Dedifferentiated amniotic fluid mesenchymal stem cell (primary cell): ENCODE measurements around the gene FRK.
"Not testable (repeated sequence)": the region's sequence is repeated elsewhere in the genome, so short reads cannot be mapped to it uniquely, and the experiment has no call there.

Experiments
- DNase-seq: peaks from one replicate; pipeline ENCODE4 v3.0.0-alpha.2; 2016; ENCODE audit errors: extremely low spot score

Gene FRK, protein sequence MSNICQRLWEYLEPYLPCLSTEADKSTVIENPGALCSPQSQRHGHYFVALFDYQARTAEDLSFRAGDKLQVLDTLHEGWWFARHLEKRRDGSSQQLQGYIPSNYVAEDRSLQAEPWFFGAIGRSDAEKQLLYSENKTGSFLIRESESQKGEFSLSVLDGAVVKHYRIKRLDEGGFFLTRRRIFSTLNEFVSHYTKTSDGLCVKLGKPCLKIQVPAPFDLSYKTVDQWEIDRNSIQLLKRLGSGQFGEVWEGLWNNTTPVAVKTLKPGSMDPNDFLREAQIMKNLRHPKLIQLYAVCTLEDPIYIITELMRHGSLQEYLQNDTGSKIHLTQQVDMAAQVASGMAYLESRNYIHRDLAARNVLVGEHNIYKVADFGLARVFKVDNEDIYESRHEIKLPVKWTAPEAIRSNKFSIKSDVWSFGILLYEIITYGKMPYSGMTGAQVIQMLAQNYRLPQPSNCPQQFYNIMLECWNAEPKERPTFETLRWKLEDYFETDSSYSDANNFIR

DNA sequence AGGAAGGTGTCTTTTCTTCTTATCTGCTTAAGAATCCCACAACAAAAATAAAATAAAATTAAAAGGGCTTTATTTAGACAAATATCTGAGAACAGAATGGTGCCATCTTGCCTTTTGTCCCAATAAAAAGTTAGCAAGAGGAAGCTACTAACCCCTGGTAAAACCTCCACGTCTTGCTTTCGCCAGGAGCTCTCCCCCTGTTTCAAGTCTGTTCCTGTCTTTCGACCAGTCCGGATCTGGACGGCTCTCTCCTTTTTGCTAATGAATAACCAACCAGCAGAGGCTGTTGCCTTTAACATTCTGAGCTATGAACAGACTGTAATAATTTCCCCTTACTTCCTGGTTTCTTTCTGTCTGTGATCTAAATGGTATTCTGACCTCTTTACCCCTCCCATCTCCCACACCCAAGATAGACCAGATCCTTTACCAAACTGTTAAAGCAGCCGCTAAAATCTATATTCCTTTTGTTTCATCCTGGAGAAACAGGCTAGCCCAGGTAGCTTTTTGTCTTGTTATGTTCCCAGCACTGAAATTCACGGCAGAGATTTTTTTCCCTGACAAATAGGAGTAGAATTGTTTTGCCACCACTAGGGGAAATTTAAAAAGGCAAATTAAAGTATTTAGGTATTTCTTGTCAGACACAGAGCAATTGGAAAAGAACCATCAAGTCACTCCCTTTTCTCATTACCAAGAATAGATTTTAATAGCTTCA lies at the start of gene FRK:
Gene FRK (minus strand): TSS at position 320 of the 712 bp plus-strand sequence. CDS start 580 bp downstream, outside the sequence.
- DNase-seq: no peak

DNA sequence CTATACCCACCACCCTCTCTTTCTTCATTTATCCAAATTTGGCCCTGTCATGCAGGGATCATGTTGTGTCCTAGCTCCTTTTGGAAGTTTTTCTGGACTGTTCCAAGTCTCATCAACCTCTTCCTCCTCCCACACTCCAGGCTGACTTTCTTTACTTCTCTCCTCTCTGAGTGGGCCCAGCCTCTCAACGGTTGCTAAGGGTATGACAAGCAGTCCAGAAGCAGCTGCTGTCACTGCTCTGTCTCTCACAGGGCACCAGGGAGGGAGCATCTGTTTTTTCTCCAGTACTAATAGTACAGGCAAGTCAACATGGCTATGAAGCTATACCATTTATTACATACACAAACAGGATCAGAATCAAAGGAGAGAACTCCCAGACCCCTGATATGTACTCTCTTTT lies 48.1 kb upstream of the FRK start:
- no peak for DNase-seq

DNA sequence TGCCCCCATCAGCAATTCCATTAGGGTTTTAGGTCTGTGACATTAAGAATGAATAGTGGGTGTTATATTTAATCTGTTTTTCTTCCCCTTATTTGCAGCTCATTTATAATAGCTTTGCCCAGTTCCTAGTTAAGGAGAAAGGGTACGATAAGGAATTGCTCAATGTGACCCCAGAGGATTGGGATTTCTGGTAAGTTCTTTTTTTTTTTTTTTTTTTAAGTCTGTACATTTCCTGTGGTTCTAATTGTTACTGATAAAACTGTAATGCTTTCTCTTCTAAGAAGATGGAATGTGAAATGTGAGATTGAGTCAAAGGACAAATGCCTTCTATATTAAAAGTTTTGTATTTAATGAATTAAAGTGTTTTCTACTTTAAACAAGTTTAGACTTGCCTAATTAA lies 45.5 kb upstream of the FRK start:
- no peak for DNase-seq

DNA sequence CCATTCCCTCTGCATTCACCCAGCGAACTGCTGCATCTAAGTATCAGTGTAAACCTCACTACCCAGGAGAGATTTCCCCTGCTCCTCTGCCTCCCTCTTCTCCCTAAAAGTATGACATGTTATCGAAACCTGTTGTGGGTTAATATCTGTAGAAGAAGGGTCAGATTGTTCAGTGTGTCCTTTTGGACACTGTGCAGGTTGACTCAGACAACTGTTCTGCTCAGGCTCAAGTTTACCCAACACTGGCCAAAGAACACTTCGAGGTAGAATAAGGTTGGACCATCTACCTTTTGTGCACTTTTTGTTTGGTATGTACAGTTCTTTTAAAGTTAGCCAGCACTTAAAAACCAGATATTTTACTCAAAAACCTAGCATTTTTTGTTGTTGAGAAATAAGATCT lies 44.6 kb upstream of the FRK start:
- DNase-seq: no peak

DNA sequence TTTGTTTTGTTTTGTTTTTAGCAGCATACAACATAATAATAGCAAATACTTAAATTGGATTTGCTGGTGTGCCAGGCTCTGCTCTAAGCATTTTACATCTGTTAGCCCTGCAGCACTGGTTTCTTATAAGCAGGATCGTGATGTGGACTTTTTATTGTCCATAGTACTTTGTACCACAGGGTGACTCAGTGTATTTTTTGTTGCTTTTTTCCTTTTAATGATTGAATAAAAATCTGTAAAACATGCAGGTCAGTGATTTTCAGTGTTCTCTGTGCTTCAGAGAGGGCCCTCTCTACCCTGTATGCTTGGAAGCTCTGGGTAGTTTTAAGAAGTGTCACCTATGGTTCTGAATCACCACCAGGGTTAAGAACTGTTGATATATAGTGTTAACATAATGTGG lies 43.9 kb upstream of the FRK start:
- no peak for DNase-seq

DNA sequence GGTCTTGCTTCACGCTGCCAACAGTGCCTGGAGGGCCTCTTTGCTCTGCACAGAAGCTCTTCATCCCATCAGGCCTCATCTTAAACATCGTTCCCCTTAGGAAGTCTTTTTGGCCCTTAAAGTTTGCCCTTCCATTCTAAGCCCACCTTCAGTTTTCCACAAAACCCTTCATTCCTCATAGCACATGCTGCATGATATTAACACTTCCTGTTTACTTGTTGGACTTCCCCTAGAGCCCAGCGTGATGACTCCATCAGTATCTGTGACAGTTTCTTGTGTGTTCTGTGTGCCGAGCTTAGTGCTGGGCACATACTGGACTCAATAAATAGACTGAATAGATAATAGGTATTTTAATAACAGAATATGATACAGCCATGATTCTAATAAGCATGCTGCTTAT lies 42.2 kb upstream of the FRK start:
- DNase-seq: no peak

DNA sequence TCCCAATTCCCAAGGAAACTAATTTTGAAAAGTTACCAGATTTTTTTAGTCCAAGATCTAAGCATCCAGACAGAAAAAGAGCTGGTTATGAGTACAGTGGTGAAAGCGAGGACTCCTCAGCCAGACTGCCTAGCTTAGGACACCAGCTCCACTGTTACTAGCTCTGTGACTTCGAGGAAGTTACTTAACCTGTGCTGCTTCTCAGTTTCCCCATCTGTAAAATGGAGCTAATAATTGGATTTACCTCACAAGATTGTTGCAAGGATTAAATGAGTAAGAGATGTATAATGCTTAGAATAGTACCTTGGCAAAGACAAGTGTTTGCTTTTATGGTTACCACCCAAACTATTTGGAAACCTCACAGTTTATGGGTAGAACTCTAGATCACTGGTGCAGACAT lies 41.1 kb upstream of the FRK start:
- DNase-seq: no peak

DNA sequence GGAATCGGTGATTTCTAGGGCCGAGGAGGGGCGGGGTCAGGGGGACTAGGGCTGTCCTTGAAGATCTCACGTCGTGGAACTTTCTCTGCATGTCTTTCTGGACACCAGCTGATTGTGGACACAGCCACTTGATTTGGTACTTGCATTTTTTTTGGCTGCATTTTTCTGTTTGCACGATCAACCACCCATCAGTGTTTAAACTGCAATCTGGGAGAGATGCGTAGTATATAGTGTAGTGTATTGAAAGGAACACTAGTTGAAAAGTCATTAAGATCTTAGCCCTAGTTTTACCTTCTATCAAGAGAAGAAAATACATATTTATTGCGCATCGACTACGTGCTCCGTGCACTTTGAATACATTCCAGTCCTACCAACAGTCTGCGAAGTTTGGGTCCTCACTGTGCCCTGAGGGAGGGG lies 40.6 kb upstream of the FRK start:
- no peak for DNase-seq

DNA sequence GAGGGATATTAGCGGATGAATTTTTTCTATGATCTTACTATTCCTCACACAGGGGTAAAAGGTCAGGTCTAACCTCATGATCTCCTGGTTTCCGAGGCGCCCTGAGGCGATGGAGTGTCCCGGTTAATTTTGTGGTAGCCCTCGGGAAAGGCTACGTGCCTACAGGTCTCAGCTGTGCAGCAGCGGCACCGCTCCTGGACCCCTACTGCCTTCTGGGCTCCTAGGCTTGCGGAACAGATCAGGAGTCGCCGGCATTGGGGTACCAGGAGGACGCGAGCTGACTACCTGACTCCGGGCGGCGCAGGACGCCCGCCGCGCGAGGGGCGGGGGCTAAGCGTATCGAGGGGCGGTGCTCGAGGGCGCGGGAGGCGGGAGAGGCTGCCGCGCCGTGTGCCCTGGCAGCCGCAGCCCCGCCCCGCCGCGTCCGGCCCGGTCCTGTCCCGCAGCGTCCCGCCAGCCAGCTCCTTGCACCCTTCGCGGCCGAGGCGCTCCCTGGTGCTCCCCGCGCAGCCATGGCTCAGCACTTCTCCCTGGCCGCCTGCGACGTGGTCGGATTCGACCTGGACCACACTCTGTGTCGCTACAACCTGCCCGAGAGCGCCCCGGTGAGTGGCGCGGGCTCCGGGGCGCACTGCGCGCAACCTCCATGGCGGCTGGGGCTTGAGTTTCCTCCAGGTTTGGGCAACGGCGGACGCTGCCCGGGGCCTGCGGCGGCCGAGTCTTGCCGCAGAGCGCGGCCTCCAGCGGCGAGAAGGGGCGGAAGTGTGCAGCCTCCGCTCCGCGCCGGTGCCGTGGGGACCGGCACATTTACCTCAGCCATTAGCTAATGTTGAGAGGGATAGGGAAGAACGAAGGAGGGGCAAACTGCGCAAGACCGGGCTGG lies 40.0 kb upstream of the FRK start, which contains the start of gene NT5DC1:
Gene NT5DC1 (plus strand): TSS at position 435 of the 883 bp plus-strand sequence. CDS start 78 bp downstream, at position 513.
- peak; percentile 51 for DNase-seq

DNA sequence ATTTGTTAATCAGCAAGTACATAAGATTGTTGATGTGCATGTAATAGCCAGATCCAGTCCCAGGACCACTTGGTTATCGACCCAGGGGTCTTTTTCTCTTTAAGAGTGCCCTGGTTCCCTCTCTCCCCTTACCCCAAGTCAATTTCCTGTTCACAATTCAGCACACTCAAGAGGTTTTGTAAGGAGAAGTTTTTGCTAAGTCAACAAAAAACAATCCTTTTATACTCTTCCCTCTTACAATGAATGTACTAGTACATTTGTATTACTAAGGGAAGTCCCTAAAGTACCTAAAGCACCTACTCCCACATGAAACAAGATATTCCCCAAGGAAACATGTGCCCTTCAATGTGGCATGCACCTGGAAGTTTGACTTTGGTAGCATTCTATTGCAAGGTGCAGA lies 38.3 kb upstream of the FRK start:
- no peak for DNase-seq

DNA sequence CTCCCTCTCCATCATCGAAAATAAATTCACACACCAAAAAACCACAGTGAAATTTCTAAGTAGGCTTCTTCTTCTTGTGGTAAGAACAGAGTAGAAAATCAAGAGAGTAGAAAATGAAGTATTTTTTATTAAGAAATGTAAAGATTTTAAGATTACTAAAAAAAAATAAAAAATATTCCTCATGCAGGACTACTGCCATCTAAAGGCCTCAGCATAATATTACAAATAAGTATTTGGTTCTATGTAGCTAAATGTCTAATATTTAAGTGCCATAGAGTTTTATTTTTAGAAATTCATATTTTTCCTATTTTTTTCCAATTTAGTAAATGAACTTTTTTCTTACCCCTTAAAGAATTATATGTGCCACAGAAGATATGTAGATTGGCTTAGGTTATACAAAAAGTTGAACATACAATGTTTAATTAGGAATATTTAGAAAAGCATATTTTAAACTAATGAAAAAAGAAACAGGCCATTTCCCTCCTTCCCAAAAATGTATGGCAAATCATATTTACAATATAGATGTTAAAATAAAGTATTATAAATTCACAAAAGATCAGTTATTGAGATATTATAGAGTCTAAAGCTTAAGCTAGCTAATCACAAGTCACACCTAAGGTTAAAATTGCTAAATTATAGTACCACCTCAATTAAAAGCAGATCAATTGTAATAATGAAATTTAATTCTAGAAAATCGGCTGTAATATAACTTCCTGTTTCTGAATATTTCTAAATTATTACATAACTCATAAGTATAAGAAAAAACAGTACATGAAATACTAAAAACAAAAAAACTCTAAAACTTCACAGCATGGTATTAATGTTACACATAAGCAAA lies 36.5 kb upstream of the FRK start:
- DNase-seq: peak; percentile 49

DNA sequence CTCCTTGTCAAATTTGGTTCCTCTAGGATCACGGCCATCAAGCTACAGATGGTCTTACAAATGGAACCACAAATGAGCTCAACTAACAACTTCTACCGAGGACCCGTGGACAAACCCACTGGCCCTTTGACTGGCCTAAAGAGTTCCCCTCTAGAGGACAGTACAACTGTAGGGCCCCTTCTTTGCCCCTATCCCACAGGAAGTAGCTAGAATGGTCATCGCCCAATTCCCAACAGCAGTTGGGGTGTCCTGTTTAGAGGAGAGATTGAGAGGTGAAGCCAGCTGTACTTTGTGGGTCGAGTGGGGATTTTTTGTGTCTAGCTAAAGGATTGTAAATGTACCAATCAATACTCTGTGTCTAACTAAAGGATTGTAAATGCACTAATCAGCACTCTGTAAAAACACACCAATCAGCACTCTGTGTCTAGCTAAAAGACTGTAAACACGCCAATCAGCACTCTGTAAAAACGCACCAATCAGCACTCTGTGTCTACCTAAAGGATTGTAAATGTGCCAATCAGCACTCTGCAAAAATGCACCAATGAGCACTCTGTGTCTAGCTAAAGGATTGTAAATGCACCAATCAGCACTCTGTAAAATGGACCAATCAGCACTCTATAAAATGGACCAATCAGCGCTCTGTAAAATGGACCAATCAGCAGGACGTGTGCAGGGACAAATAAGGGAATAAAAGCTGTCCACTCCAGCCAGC lies 35.5 kb upstream of the FRK start:
- not testable (repeated sequence) for DNase-seq

DNA sequence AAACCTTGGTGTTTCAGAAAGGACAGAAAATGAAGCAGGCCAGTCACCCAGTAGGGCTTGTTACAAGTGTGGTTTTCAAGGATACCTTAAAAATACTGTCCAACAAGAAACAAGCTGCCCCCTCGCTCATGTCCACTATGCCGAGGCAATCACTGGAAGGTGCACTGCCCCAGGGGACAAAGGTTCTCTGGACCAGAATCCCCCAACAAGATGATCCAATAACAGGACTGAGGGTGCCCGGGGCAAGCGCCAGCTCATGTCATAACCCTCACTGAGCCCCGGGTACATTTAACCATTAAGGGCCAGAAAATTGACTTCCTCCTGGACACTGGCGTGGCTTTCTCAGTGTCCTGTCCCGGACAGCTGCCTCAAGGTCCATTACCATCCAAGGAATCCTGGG lies 33.4 kb upstream of the FRK start:
- no peak for DNase-seq

DNA sequence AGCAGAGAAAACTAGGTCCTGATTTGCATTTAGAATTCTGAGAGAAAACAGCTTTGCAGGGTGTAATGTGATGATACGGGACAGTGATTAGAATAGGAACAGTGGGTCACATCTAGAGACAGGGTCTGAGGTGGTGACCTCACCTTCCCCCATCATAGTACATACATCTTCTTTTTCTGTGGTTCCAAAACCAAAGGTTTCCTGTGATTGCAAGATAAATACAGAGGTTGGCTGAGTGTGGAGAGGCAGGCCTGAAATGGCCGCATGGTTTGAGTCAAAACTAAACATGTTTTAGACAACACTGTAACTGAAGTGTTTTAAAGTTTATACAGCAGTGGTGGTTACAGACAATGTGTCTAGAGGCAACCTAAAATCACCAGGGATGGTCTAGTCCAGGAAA lies 29.6 kb upstream of the FRK start:
- no peak for DNase-seq

DNA sequence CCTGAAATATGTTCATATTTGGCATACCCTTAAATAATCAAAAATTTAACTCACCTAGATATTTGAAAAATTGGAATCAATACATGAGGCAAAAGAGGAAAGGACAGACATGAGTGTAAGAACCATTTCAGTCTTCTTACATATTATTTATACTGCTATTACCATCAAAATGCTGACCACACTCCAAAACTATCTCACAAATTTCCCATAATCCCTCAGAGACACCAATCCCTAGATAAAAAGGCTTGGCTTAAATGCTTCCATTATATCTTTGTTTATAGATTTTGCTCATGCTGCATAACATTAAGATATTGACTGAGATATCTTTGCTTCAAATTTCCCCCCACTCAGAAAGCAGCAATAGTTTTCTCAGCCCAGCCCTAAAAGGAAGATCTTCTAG lies 28.3 kb upstream of the FRK start:
- DNase-seq: no peak

DNA sequence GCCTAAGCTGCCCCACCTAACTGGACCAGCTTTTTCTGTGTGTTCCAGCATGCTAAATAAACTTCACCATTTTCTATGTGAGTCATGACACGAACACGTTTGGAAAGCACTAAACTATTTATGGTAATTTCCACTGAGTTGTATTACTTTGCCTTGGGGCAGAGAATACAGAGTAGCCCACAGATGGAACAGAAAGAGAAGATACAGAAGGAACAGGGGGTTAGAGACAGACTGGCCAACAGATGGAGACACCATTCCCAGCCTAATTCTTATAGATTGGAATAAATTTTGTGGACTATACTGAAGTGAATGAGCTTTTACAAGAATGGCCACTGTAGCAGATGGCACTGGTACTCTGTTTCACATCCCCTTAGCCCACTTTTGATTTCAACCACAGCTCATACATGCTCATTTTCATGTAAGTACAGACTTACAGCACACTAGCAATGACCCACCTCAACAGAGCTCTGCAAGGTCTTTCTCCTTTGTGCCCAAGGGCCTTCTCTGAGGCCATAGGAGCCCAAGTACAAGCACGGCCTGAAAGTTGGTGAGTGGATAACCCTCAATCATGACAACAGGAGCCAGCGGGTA lies 26.8 kb upstream of the FRK start:
- DNase-seq: peak; percentile 83

DNA sequence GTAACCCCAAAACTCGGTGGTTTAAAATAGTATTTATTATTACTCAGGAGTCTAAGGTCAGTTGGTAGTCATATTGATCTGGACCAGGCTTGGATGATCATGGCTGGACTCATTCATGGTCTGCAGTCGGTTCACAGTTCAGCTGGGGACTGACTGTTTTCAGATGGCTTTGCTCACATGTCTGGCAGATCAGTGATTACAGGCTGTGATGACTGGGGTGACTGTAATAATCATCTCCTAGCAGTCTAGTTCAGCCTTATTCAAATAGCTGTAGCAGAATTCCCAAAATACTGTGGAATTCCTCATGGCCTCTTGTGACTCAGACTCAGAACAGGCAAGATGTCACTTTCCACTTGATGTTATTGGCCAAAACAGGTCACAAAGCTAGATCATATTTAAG lies 23.6 kb upstream of the FRK start:
- no peak for DNase-seq

DNA sequence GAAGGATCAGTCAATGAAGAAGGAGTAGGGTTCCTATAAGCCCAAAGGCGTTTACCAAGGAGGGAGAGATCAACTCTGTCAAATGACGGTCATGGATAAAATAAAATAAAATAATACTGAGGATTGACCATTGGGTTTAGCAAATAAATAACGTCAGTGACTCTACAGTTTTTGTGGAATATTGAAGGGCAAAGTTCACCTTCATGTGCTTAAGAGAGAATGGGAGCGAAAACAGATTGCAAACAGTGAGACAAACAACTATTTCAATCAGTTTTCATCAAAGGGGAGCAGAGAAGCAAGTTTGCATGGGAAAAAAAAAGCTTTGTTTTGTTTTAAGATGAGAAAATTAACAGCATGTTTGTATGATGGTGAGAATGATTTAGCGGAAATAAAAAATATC lies 22.4 kb upstream of the FRK start:
- no peak for DNase-seq

DNA sequence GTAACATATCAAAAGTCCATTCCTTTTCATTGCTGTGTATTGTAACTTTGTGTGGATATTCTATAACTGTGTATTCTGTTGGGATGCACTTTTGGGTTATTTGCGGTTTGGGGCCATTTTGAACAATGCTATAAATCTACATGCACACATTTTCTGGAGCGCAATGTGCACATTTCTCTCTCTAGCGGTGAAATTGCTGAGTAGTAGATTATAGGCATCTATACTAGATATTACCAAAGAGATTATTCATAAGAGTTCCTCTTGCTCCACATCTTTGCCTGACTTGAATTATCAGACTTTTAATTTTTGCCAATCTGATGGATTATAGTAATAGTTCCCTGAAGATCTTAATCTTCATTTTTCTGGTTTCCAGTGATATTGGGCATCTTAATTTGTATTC lies 18.3 kb upstream of the FRK start:
- no peak for DNase-seq

DNA sequence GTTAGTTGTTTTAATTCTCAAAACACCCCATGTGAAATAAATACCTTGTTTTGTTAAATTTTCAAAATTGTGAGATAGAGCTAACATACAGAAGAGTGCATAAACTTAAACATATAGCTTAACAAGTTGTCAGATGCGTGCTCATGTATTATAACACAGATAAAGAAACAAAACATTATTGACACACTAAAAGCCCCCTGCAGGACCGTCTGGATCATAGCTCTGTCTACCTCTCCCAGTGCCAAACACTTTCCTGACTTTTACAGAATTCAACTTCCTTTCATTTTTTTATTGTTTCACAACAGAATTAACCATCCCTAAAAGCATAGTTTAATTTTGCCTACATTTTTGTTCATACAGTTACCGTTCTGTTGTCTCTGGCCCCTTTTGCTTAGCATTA lies 17.8 kb upstream of the FRK start:
- no peak for DNase-seq
